Astrocyte of the spinal cord (primary cell): ENCODE data around the gene IFNA8.
A peak's percentile ranks its signal among the peaks of the same experiment; 100 is the strongest.
"Not testable (repeated sequence)": the region's sequence is repeated elsewhere in the genome, so short reads cannot be mapped to it uniquely, and the experiment has no call there.

ENCODE experiments used
- DNase-seq: peaks from one replicate; pipeline ENCODE4 v3.0.0; 2011; ENCODE audit warnings: low read depth, low spot score
- H3K4me3 ChIP-seq: 2 replicates; pipeline ENCODE4 v1.5.1; 2011; ENCODE audit warnings: low read depth, mild to moderate bottlenecking, low read length, moderate library complexity
- CTCF ChIP-seq: IDR thresholded peaks from 2 replicates; pipeline ENCODE4 v1.5.1; 2012; ENCODE audit warnings: low read depth, mild to moderate bottlenecking, low read length, inconsistent platforms
- in situ Hi-C: cut with HindIII; loops from 2 replicates; pipeline ENCODE4 v1.10.0; 2017; ENCODE audit warnings: low sequenced_read_pairs

Gene IFNA8

GRCh38 chr9:21443849-21444625 lies 35.1 kb downstream of the IFNA8 start:
- in situ Hi-C loops, result no loop called here
- no peak for TF ChIP-seq CTCF
- no peak overlapping the region for H3K4me3 ChIP-seq
- no peak for DNase-seq

GRCh38 chr9:21449312-21449711 lies 40.4 kb downstream of the IFNA8 start:
- H3K4me3 ChIP-seq, DNase-seq, in situ Hi-C loops: not testable (repeated sequence)

- no peak for DNase-seq
- H3K4me3 ChIP-seq, result no peak overlapping the region
- in situ Hi-C loops, result no loop called here
- TF ChIP-seq CTCF, result no peak
Measured at GRCh38 chr9:21450733-21451394, 41.9 kb downstream of the IFNA8 start.

GRCh38 chr9:21452681-21453080 lies 43.8 kb downstream of the IFNA8 start:
- H3K4me3 ChIP-seq, result no peak overlapping the region
- in situ Hi-C loops, result no loop called here
- no peak for DNase-seq
- no peak for TF ChIP-seq CTCF

GRCh38 chr9:21454149-21454548 lies 45.2 kb downstream of the IFNA8 start:
- in situ Hi-C loops, result no loop called here
- H3K4me3 ChIP-seq, result no peak overlapping the region
- TF ChIP-seq CTCF, result no peak
- DNase-seq, result peak; percentile 44

GRCh38 chr9:21455320-21455719 lies 46.4 kb downstream of the IFNA8 start:
- peak; percentile 30 for DNase-seq
- peak; percentile 72 for TF ChIP-seq CTCF
- H3K4me3 ChIP-seq, result no peak overlapping the region
- in situ Hi-C loops, result no loop called here
